GM21529 (cell line): ENCODE data around the gene PDE3B.
"Not testable (repeated sequence)": the region's sequence is repeated elsewhere in the genome, so short reads cannot be mapped to it uniquely, and the experiment has no call there.

Experiments used
- ATAC-seq: cut with Tn5 transposase; IDR thresholded peaks from one replicate; pipeline ENCODE4 v1.9.1; 2021; ENCODE audit not compliant: unreplicated experiment

The PDE3B gene

GRCh38 chr11:14742849-14743559 lies 99.4 kb downstream of the PDE3B start:
- ATAC-seq = no peak

GRCh38 chr11:14743667-14744066 lies 100.1 kb downstream of the PDE3B start:
- ATAC-seq = not testable (repeated sequence)

- no peak for ATAC-seq
Observed at GRCh38 chr11:14746857-14747395, 103.3 kb downstream of the PDE3B start.

GRCh38 chr11:14748090-14748489 lies 104.5 kb downstream of the PDE3B start:
- no peak for ATAC-seq

GRCh38 chr11:14750911-14751310 lies 107.3 kb downstream of the PDE3B start:
- ATAC-seq = no peak

GRCh38 chr11:14751975-14752407 lies 108.4 kb downstream of the PDE3B start:
- ATAC-seq = no peak

GRCh38 chr11:14755140-14755539 lies 111.5 kb downstream of the PDE3B start:
- ATAC-seq = no peak

- no peak for ATAC-seq
Observed at GRCh38 chr11:14756349-14756748, 112.7 kb downstream of the PDE3B start.

GRCh38 chr11:14759300-14760012 lies 115.9 kb downstream of the PDE3B start:
- ATAC-seq = not testable (repeated sequence)

GRCh38 chr11:14764179-14764578 lies 120.6 kb downstream of the PDE3B start:
- ATAC-seq = no peak

- peak; percentile 89 for ATAC-seq
Observed at GRCh38 chr11:14764579-14765527, 121.2 kb downstream of the PDE3B start.

GRCh38 chr11:14766585-14766984 lies 123.0 kb downstream of the PDE3B start:
- ATAC-seq = no peak

- ATAC-seq = peak; percentile 58
Observed at GRCh38 chr11:14768526-14769188, 125.1 kb downstream of the PDE3B start.

- ATAC-seq = no peak
Observed at GRCh38 chr11:14773755-14774154, 130.2 kb downstream of the PDE3B start.

- no peak for ATAC-seq
Observed at GRCh38 chr11:14774721-14775120, 131.1 kb downstream of the PDE3B start.

GRCh38 chr11:14775897-14776296 lies 132.3 kb downstream of the PDE3B start:
- ATAC-seq = no peak

- ATAC-seq = not testable (repeated sequence)
Observed at GRCh38 chr11:14778460-14778859, 134.9 kb downstream of the PDE3B start.

GRCh38 chr11:14783788-14784187 lies 140.2 kb downstream of the PDE3B start:
- ATAC-seq = no peak

- ATAC-seq = no peak
Observed at GRCh38 chr11:14784230-14784629, 140.6 kb downstream of the PDE3B start.

GRCh38 chr11:14789879-14790484 lies 146.4 kb downstream of the PDE3B start:
- no peak for ATAC-seq
